ENCODE data around the gene MZF1. TPM values are rescaled to one million over a fixed set of nuclear protein-coding genes. Genes with fewer than 3 reads are reported as not detected.

The MZF1 gene
- total and polyA plus RNA-seq, 9 of the 15 experiments (the other 6 are each of a cell fraction or from before 2014, with no cell fraction given): 0.31 to 29.3 (median 11.5) TPM

GRCh38 chr19:58572818-58573657 is at the start of gene MZF1 (continued):
- TF ChIP-seq ARID2 (IDR thresholded peaks at IDR 0.05) (no peak), CAMTA2 (CRISPR knock-in tag; conservative IDR thresholded peaks at IDR 0.05) (0 out of 2 replicates have a peak, but pooled peaks have one; percentile 49), MAFF (IDR thresholded peaks at IDR 0.05; ENCODE audit: low read length) (no peak), E2F5 (CRISPR knock-in tag; IDR thresholded peaks at IDR 0.05) (no peak), HMG20A (CRISPR knock-in tag; conservative IDR thresholded peaks at IDR 0.05) (no peak), POLR2A (conservative IDR thresholded peaks at IDR 0.05) (peak; percentile 87), GTF3C2 (IDR thresholded peaks at IDR 0.05; ENCODE audit: borderline replicate concordance, extremely low read depth, insufficient read length) (no peak), KDM1A (IDR thresholded peaks at IDR 0.05) (no peak), ATF4 (CRISPR knock-in tag; IDR thresholded peaks at IDR 0.05) (peak; percentile 55), ARID4B (CRISPR knock-in tag; IDR thresholded peaks at IDR 0.05) (peak; percentile 91), TEAD4 (IDR thresholded peaks at IDR 0.05; ENCODE audit: low read length) (0 out of 2 replicates have a peak, but pooled peaks have one; percentile 21), TEAD4 (CRISPR knock-in tag; IDR thresholded peaks at IDR 0.05; ENCODE audit: borderline replicate concordance) (no peak), WHSC1 (IDR thresholded peaks at IDR 0.05; ENCODE audit: low read length) (no peak), SIX5 (IDR thresholded peaks at IDR 0.05; ENCODE audit: borderline replicate concordance in 1 of 2, insufficient read depth in 1 of 2, low read depth in 1 of 2, low read length in 2 of 2) (peak; percentile 46 to 71; a peak in 3 of 4 replicates), HDAC6 (IDR thresholded peaks at IDR 0.05; ENCODE audit: low read depth, low read length) (no peak), NR1H2 (CRISPR knock-in tag; IDR thresholded peaks at IDR 0.05) (no peak), FOXK1 (CRISPR knock-in tag; IDR thresholded peaks at IDR 0.05; ENCODE audit: borderline replicate concordance) (peak; percentile 87; the same call in 1 of the 2 replicates), ZNF143 (CRISPR knock-in tag; IDR thresholded peaks at IDR 0.05) (peak; percentile 93)

All from K562 (cell line).